GM12878 (cell line): ENCODE measurements around the gene UBR2. TPM values are rescaled to one million over a fixed set of nuclear protein-coding genes. Genes with fewer than 3 reads are reported as not detected.

Experiments used
- ATAC-seq: fragments of 200-7000 bp; cut with Tn5 transposase; 3 replicates; pipeline ENCODE4 v1.9.1; 2020; ENCODE audit warnings: mild to moderate bottlenecking, moderate library complexity
- BruUV-seq: library from RNA; stranded (reverse); fragments of 400-500 nt; replicated peaks from 2 replicates; lab custom pipeline; 2021; lab: Mats Ljungman, UMichigan
- CTCF ChIA-PET: fragments of 300-600 bp; sonication (Branson Sonifier 250); formaldehyde crosslinking; extraction: SDS; loops from one replicate; lab custom pipeline; 2021; ENCODE audit warnings: inconsistent platforms; lab: Yijun Ruan, JAX
- POLR2A ChIA-PET: fragments of 350-600 bp; formaldehyde crosslinking; extraction: SDS; loops from one replicate; lab custom pipeline; 2021; ENCODE audit warnings: inconsistent platforms; lab: Charles Lee
- RAD21 ChIA-PET: fragments of 300-600 bp; sonication (Branson Sonifier 250); formaldehyde crosslinking; loops from one replicate; lab custom pipeline; 2023; ENCODE audit warnings: antibody characterized with exemption; ENCODE audit not compliant: unreplicated experiment; lab: Charles Lee
- SMC1A ChIA-PET: fragments of 300-600 bp; sonication (Branson Sonifier 250); formaldehyde crosslinking; loops from one replicate; lab custom pipeline; 2023; ENCODE audit not compliant: unreplicated experiment, uncharacterized antibody; lab: Charles Lee
- DNase-seq: peaks from one replicate; pipeline ENCODE4 v3.0.0-alpha.2; 2011; ENCODE audit warnings: low read depth, low spot score
- FAIRE-seq: peaks from 3 replicates; lab custom pipeline; 2011; peaks lifted over from hg19 to GRCh38; lab: Jason Lieb, UNC
- H2AFZ ChIP-seq: 2 replicates; pipeline ENCODE4 v1.6.0; 2011; ENCODE audit warnings: low read depth, low read length, control low read depth; ENCODE audit not compliant: control insufficient read depth
- H3K27ac ChIP-seq: 2 replicates; pipeline ENCODE4 v1.5.1; 2011; ENCODE audit warnings: control low read depth; ENCODE audit not compliant: control insufficient read depth, insufficient read depth
- H3K27me3 ChIP-seq, 2 experiments: replicated peaks in 1 of 2; 2 replicates each; pipeline versions ENCODE4 v1.6.0 to v1.6.1; 2011; ENCODE audit warnings: low read length in 1 of 2; ENCODE audit not compliant: control insufficient read depth in 2 of 2, insufficient read depth in 2 of 2
- H3K36me3 ChIP-seq, 2 experiments: 2 replicates each; pipeline ENCODE4 v1.5.1; 2011; ENCODE audit warnings: low read length in 1 of 2; ENCODE audit not compliant: control insufficient read depth in 2 of 2, insufficient read depth in 2 of 2
- H3K4me1 ChIP-seq: 2 replicates; pipeline ENCODE4 v1.6.1; 2011; ENCODE audit warnings: mild to moderate bottlenecking, low read length, moderate library complexity, mixed read lengths; ENCODE audit not compliant: control insufficient read depth, insufficient read depth
- H3K4me2 ChIP-seq: 2 replicates; pipeline ENCODE4 v1.6.0; 2011; ENCODE audit warnings: control low read depth; ENCODE audit not compliant: control insufficient read depth, insufficient read depth
- H3K4me3 ChIP-seq: fragments of 200-600 bp; sonication (generic); 2 replicates; pipeline ENCODE4 v1.5.1; 2016
- H3K79me2 ChIP-seq: 2 replicates; pipeline ENCODE4 v1.6.0; 2011; ENCODE audit warnings: low read length; ENCODE audit not compliant: control insufficient read depth, insufficient read depth
- H3K9ac ChIP-seq: 2 replicates; pipeline ENCODE4 v1.8.0; 2011; ENCODE audit warnings: low read length, control low read depth, mixed read lengths; ENCODE audit not compliant: control insufficient read depth, insufficient read depth
- H3K9me3 ChIP-seq: replicated peaks from 3 replicates; pipeline ENCODE4 v1.5.1; 2011; ENCODE audit warnings: mild to moderate bottlenecking, low read length; ENCODE audit not compliant: control insufficient read depth, insufficient read depth
- H4K20me1 ChIP-seq: 2 replicates; pipeline ENCODE4 v1.6.0; 2011; ENCODE audit not compliant: control insufficient read depth, insufficient read depth
- ATF7 ChIP-seq: fragments of 450-650 bp; IDR thresholded peaks from 2 replicates; pipeline ENCODE4 v1.6.1; 2016; ENCODE audit warnings: low read depth, mild to moderate bottlenecking
- CEBPB ChIP-seq, 2 experiments: fragments of 150-350 bp in 1 of 2; IDR thresholded peaks; 2 replicates each; pipeline ENCODE4 v1.6.1; 2012 to 2014; ENCODE audit warnings: low read depth in 2 of 2, low read length in 2 of 2, borderline replicate concordance in 1 of 2, inconsistent platforms in 1 of 2
- DPF2 ChIP-seq: fragments of 450-650 bp; IDR thresholded peaks from 2 replicates; pipeline ENCODE4 v1.6.1; 2017; ENCODE audit warnings: mild to moderate bottlenecking
- FOS ChIP-seq: IDR thresholded peaks from 3 replicates; pipeline ENCODE4 v1.6.1; 2011; ENCODE audit warnings: borderline replicate concordance; ENCODE audit not compliant: insufficient read length; ENCODE audit errors: extremely low read depth
- FOXK2 ChIP-seq: fragments of 450-650 bp; IDR thresholded peaks from 2 replicates; pipeline ENCODE4 v1.6.1; 2017; ENCODE audit warnings: mild to moderate bottlenecking, moderate library complexity
- IKZF2 ChIP-seq, 2 experiments: fragments of 450-650 bp; IDR thresholded peaks; 2 replicates each; pipeline ENCODE4 v1.6.1; 2017; ENCODE audit warnings: mild to moderate bottlenecking in 2 of 2, moderate library complexity in 2 of 2
- JUND ChIP-seq: IDR thresholded peaks from 2 replicates; pipeline ENCODE4 v1.6.1; 2012; ENCODE audit warnings: low read depth, mild to moderate bottlenecking, low read length, improper control_type of control experiment, moderate library complexity
- POLR2AphosphoS2 ChIP-seq: IDR thresholded peaks from 2 replicates; pipeline ENCODE4 v1.6.1; 2011; ENCODE audit warnings: low read depth, mild to moderate bottlenecking, low read length, improper control_type of control experiment, moderate library complexity
- RAD51 ChIP-seq: fragments of 450-650 bp; IDR thresholded peaks from 2 replicates; pipeline ENCODE4 v1.6.1; 2016; ENCODE audit warnings: moderate library complexity, mild to moderate bottlenecking, inconsistent platforms
- RFX5 ChIP-seq: IDR thresholded peaks from 2 replicates; pipeline ENCODE4 v1.6.1; 2011; ENCODE audit warnings: low read depth, low read length, improper control_type of control experiment
- WGBS: methylation state at CpG from one replicate; pipeline ENCODE4 v1.1.6; 2016; ENCODE audit warnings: low lambda C conversion rate; ENCODE audit not compliant: insufficient replicate concordance, insufficient coverage; ENCODE audit errors: missing lambda C conversion rate; 5-methylcytosine and 5-hydroxymethylcytosine counted together
- in situ Hi-C: fragments of 300-500 bp; cut with MboI; formaldehyde crosslinking; loops from 9 replicates; pipeline ENCODE4 v1.14.3; 2018; ENCODE audit warnings: mixed read lengths
- intact Hi-C: fragments of 100-400 bp; cut with micrococcal nuclease; formaldehyde crosslinking; loops from one replicate; pipeline ENCODE4 v1.14.2; 2022; ENCODE audit not compliant: unreplicated experiment
- polyA plus RNA-seq, 11 experiments: library from polyadenylated mRNA; depleted of rRNA in 4 of 11; unstranded in 6 of 11; stranded (reverse) in 5 of 11; fragments of >200 nt; fragmentation: Nextera tagmentation in 4 of 11; fragmentation: Illumina TruSeq in 1 of 11; extraction: Ambion mirVana in 4 of 11; extraction: Trizol in 1 of 11; gene quantifications; 1 replicate in 1 of 11; 2 replicates in 10 of 11; pipeline versions ENCODE4 v1.2.1 to v1.2.3, GENCODE V29; 2011 to 2016; ENCODE audit warnings: inconsistent platforms in 2 of 11, missing spikeins in 2 of 11, low read depth in 1 of 11
- total RNA-seq, 4 experiments: library from RNA; depleted of rRNA in 3 of 4; stranded (reverse); fragments of >200 nt in 3 of 4; fragmentation: Illumina TruSeq in 1 of 4; extraction: Trizol in 1 of 4; gene quantifications; 2 replicates each; pipeline versions ENCODE4 v1.2.1 to v1.2.3, GENCODE V29; 2013 to 2021
- TF ChIP-seq, protein P1 (sequence below): fragments of 450-650 bp; conservative IDR thresholded peaks from 2 replicates; pipeline ENCODE4 v1.6.1; 2017; ENCODE audit warnings: mild to moderate bottlenecking, moderate library complexity
- TF ChIP-seq, protein P2 (sequence below): fragments of 450-650 bp; formaldehyde crosslinking; IDR thresholded peaks from 2 replicates; pipeline ENCODE4 v1.4.0; 2020; ENCODE audit warnings: mild to moderate bottlenecking, moderate library complexity

The UBR2 gene
- total and polyA plus RNA-seq, 10 of the 15 experiments (the other 5 are each of a cell fraction or from before 2014, with no cell fraction given): 2.3 to 18.4 (median 9.6) TPM

DNA sequence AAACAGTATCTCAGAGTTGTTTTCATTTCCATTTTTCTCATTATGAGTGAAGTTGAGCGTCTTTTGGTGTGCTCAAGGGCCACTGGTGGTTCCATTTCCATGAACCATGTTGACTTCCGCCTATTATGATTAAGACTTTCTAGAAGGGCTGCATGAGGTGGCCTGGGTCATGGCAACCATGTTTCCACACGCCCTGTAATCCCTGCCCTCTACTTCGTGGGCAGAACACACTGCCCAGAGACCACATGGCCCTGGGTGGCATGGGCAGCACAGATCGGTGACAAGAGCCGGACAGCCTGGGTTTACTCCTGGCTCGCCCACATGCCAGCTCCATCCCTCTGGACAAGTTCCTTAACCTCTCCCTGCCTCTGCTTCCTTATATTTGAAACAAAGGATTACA is 143.8 kb downstream of the UBR2 start:
- ChIA-PET RAD21 (no interaction called here), SMC1A (no interaction called here), POLR2A (interaction anchor here (0.5 kb wide), 1 partner anchor 18 kb away, joined by 3 read pairs; no protein-coding TSS in a partner anchor), CTCF (no interaction called here)
- Histone ChIP-seq H3K4me3 (no peak overlapping the region), H3K9me3 (peaks cover 4% of the 10 kb centered on the region; the same call in 1 of the 3 replicates), H3K4me1 (no peaks in the 10 kb centered on the region), H3K79me2 (no peaks in the 10 kb centered on the region), H4K20me1 (no peaks in the 10 kb centered on the region), H3K4me2 (no peak overlapping the region), H3K27me3 (no peaks in the 10 kb centered on the region; a peak in 1 of 4 replicates), H2AFZ (no peak overlapping the region), H3K9ac (no peak overlapping the region), H3K36me3 (no peaks in the 10 kb centered on the region), H3K27ac (no peak overlapping the region)
- no TSS peak for BruUV-seq
- intact Hi-C loops: no loop called here
- DNase-seq (no peak), ATAC-seq (no peak), FAIRE-seq (no peak)
- 48% methylated on average over 7 of the region's 7 CpGs for WGBS
- TF ChIP-seq POLR2AphosphoS2 (no peak), DPF2 (no peak), JUND (no peak), IKZF2 (IDR thresholded peaks at IDR 0.05) (no peak), FOS (no peak), RFX5 (no peak)
- in situ Hi-C loops: no loop called here

DNA sequence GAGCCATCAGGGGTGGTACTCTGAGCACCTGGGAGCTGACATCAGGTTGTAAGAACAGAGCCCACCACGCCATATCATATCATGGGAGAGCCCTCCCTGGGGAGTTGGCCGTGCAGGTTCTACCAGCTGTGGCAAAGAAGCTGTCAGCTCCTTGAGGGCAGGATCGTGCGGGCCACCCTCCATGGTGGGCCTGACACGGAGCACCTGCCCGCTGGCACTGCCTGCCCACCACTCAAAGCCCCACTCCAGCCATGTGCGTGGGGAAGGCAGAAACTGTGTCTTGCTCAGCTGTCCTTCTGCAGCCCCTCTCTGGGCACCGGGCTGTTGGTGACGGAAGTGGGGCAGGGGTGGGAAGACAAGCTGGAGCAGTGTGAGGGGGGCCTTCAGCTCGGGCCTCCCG is 144.3 kb downstream of the UBR2 start:
- intact Hi-C loops: no loop called here
- Histone ChIP-seq H4K20me1 (no peaks in the 10 kb centered on the region), H3K27me3 (no peaks in the 10 kb centered on the region; a peak in 1 of 4 replicates), H3K4me2 (no peak overlapping the region), H3K9ac (no peak overlapping the region), H3K36me3 (no peaks in the 10 kb centered on the region), H2AFZ (no peak overlapping the region), H3K4me3 (no peak overlapping the region), H3K4me1 (no peaks in the 10 kb centered on the region), H3K27ac (no peak overlapping the region), H3K9me3 (peaks cover 4% of the 10 kb centered on the region; the same call in 1 of the 3 replicates), H3K79me2 (no peaks in the 10 kb centered on the region)
- ChIA-PET RAD21 (no interaction called here), SMC1A (no interaction called here), CTCF (interaction anchor here (0.7 to 1.1 kb wide), 2 partner anchors 10 to 38 kb away, joined by 3 read pairs; partner anchors contain the start of gene TBCC), POLR2A (no interaction called here)
- no TSS peak for BruUV-seq
- FAIRE-seq: no peak
- 53% methylated on average over 11 of the region's 11 CpGs for WGBS
- in situ Hi-C loops: no loop called here
- DNase-seq: no peak
- ATAC-seq: no peak
- TF ChIP-seq ATF7: no peak
- TF ChIP-seq RAD51: no peak
- no peak for TF ChIP-seq FOXK2
- TF ChIP-seq, protein P1, sequence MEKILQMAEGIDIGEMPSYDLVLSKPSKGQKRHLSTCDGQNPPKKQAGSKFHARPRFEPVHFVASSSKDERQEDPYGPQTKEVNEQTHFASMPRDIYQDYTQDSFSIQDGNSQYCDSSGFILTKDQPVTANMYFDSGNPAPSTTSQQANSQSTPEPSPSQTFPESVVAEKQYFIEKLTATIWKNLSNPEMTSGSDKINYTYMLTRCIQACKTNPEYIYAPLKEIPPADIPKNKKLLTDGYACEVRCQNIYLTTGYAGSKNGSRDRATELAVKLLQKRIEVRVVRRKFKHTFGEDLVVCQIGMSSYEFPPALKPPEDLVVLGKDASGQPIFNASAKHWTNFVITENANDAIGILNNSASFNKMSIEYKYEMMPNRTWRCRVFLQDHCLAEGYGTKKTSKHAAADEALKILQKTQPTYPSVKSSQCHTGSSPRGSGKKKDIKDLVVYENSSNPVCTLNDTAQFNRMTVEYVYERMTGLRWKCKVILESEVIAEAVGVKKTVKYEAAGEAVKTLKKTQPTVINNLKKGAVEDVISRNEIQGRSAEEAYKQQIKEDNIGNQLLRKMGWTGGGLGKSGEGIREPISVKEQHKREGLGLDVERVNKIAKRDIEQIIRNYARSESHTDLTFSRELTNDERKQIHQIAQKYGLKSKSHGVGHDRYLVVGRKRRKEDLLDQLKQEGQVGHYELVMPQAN: no peak
- no peak for TF ChIP-seq RFX5
- TF ChIP-seq, protein P2, sequence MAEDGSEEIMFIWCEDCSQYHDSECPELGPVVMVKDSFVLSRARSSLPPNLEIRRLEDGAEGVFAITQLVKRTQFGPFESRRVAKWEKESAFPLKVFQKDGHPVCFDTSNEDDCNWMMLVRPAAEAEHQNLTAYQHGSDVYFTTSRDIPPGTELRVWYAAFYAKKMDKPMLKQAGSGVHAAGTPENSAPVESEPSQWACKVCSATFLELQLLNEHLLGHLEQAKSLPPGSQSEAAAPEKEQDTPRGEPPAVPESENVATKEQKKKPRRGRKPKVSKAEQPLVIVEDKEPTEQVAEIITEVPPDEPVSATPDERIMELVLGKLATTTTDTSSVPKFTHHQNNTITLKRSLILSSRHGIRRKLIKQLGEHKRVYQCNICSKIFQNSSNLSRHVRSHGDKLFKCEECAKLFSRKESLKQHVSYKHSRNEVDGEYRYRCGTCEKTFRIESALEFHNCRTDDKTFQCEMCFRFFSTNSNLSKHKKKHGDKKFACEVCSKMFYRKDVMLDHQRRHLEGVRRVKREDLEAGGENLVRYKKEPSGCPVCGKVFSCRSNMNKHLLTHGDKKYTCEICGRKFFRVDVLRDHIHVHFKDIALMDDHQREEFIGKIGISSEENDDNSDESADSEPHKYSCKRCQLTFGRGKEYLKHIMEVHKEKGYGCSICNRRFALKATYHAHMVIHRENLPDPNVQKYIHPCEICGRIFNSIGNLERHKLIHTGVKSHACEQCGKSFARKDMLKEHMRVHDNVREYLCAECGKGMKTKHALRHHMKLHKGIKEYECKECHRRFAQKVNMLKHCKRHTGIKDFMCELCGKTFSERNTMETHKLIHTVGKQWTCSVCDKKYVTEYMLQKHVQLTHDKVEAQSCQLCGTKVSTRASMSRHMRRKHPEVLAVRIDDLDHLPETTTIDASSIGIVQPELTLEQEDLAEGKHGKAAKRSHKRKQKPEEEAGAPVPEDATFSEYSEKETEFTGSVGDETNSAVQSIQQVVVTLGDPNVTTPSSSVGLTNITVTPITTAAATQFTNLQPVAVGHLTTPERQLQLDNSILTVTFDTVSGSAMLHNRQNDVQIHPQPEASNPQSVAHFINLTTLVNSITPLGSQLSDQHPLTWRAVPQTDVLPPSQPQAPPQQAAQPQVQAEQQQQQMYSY (CRISPR knock-in tag): no peak
- TF ChIP-seq CEBPB (IDR thresholded peaks at IDR 0.05; ENCODE audit: borderline replicate concordance in 1 of 2, low read depth in 2 of 2, low read length in 2 of 2): no peak
